A673 (cell line): ENCODE measurements around the gene THSD4.

Experiments
- CTCF ChIP-seq: fragments of 300-800, 200-600 bp; sonication (generic); conservative IDR thresholded peaks from 2 replicates; pipeline ENCODE4 v1.5.1; 2017; ENCODE audit warnings: low read depth, mild to moderate bottlenecking, antibody characterized with exemption, low read length, moderate library complexity, mixed read lengths
- EZH2 ChIP-seq: fragments of 200-600 bp; sonication (generic); IDR thresholded peaks from 2 replicates; pipeline ENCODE4 v1.6.1; 2017; ENCODE audit warnings: borderline replicate concordance, low read depth, mild to moderate bottlenecking, mixed read lengths, antibody characterized with exemption, low read length; ENCODE audit not compliant: poor library complexity, severe bottlenecking

GRCh38 chr15:71295603-71296314 lies 180.5 kb downstream of the THSD4 start:
- no peak for TF ChIP-seq CTCF
- TF ChIP-seq EZH2, result no peak
